Liver (tissue), 9 donors: ENCODE data around the gene CCDC195. TPM values are rescaled to one million over a fixed set of nuclear protein-coding genes. Genes with fewer than 3 reads are reported as not detected.

Experiments
- DNase-seq: peaks from one replicate; pipeline ENCODE4 v3.0.0-alpha.2; 2017; ENCODE audit warnings: low spot score
- H3K27ac ChIP-seq, 2 donors: one replicate each; pipeline ENCODE4 v1.7.0; 2013; ENCODE audit warnings: inconsistent platforms in 2 of 2, low read length in 2 of 2, control low read depth in 1 of 2, low read depth in 1 of 2, mild to moderate bottlenecking in 1 of 2
- H3K27me3 ChIP-seq, 4 donors: one replicate each; pipeline versions ENCODE4 v1.6.1 to v1.7.0; 2013; ENCODE audit warnings: low read length in 3 of 4, inconsistent platforms in 1 of 4, mild to moderate bottlenecking in 1 of 4, moderate library complexity in 1 of 4; ENCODE audit not compliant: control insufficient read depth in 4 of 4, insufficient read depth in 4 of 4
- H3K36me3 ChIP-seq, 4 donors: one replicate each; pipeline versions ENCODE4 v1.6.1 to v1.7.0; 2013; ENCODE audit warnings: low read length in 3 of 4, mild to moderate bottlenecking in 3 of 4, low read depth in 1 of 4, moderate library complexity in 1 of 4; ENCODE audit not compliant: control insufficient read depth in 4 of 4, insufficient read depth in 3 of 4
- H3K4me1 ChIP-seq, 4 donors: one replicate each; pipeline versions ENCODE4 v1.6.1 to v1.7.0; 2013; ENCODE audit warnings: low read length in 3 of 4, mild to moderate bottlenecking in 3 of 4, moderate library complexity in 1 of 4; ENCODE audit not compliant: control insufficient read depth in 4 of 4, insufficient read depth in 4 of 4
- H3K4me3 ChIP-seq, 3 donors: one replicate each; pipeline versions ENCODE4 v1.6.1 to v1.7.0; 2013; ENCODE audit warnings: low read length in 3 of 3, control low read depth in 1 of 3, low read depth in 1 of 3, mild to moderate bottlenecking in 1 of 3
- H3K9ac ChIP-seq, 2 donors: one replicate each; pipeline ENCODE4 v1.7.0; 2013; ENCODE audit warnings: low read length in 2 of 2, mild to moderate bottlenecking in 2 of 2, moderate library complexity in 2 of 2, control low read depth in 1 of 2, low read depth in 1 of 2
- H3K9me3 ChIP-seq, 4 donors: one replicate each; pipeline versions ENCODE4 v1.6.1 to v1.7.0; 2013; ENCODE audit warnings: low read length in 3 of 4; ENCODE audit not compliant: control insufficient read depth in 4 of 4
- ATF3 ChIP-seq: IDR thresholded peaks from 2 replicates; pipeline ENCODE4 v1.6.1; 2016; ENCODE audit warnings: antibody characterized with exemption
- EGR1 ChIP-seq, 2 donors: IDR thresholded peaks; 2 replicates each; pipeline ENCODE4 v1.6.1; 2016 to 2018; ENCODE audit warnings: antibody characterized with exemption in 2 of 2, low read depth in 2 of 2
- FOXA1 ChIP-seq: IDR thresholded peaks from 2 replicates; pipeline ENCODE4 v1.6.1; 2016; ENCODE audit warnings: antibody characterized with exemption
- FOXA2 ChIP-seq: IDR thresholded peaks from 2 replicates; pipeline ENCODE4 v1.6.1; 2016; ENCODE audit warnings: antibody characterized with exemption
- GABPA ChIP-seq, 2 donors: IDR thresholded peaks in 1 of 2; conservative IDR thresholded peaks in 1 of 2; 2 replicates each; pipeline ENCODE4 v1.6.1; 2016; ENCODE audit warnings: antibody characterized with exemption in 2 of 2, mild to moderate bottlenecking in 1 of 2, moderate library complexity in 1 of 2
- HNF4A ChIP-seq, 2 donors: conservative IDR thresholded peaks; 2 replicates each; pipeline ENCODE4 v1.6.1; 2016; ENCODE audit warnings: antibody characterized with exemption in 2 of 2, mild to moderate bottlenecking in 2 of 2
- HNF4G ChIP-seq: IDR thresholded peaks from 2 replicates; pipeline ENCODE4 v1.6.1; 2016; ENCODE audit warnings: antibody characterized with exemption
- JUND ChIP-seq, 2 donors: IDR thresholded peaks; 2 replicates each; pipeline ENCODE4 v1.6.1; 2016; ENCODE audit warnings: antibody characterized with exemption in 2 of 2
- MAX ChIP-seq: IDR thresholded peaks from 2 replicates; pipeline ENCODE4 v1.6.1; 2016; ENCODE audit warnings: antibody characterized with exemption
- NR2F2 ChIP-seq: IDR thresholded peaks from 2 replicates; pipeline ENCODE4 v1.6.1; 2016; ENCODE audit warnings: antibody characterized with exemption
- RAD21 ChIP-seq, 2 donors: IDR thresholded peaks; 2 replicates each; pipeline ENCODE4 v1.6.1; 2016; ENCODE audit warnings: antibody characterized with exemption in 2 of 2, mild to moderate bottlenecking in 2 of 2
- REST ChIP-seq: IDR thresholded peaks from 2 replicates; pipeline ENCODE4 v1.6.1; 2016; ENCODE audit warnings: antibody characterized with exemption, mild to moderate bottlenecking
- RXRA ChIP-seq, 2 donors: IDR thresholded peaks; 2 replicates each; pipeline ENCODE4 v1.6.1; 2017 to 2018; ENCODE audit warnings: antibody characterized with exemption in 2 of 2, mild to moderate bottlenecking in 1 of 2
- SP1 ChIP-seq: IDR thresholded peaks from 2 replicates; pipeline ENCODE4 v1.6.1; 2018; ENCODE audit warnings: antibody characterized with exemption, mild to moderate bottlenecking
- TAF1 ChIP-seq: conservative IDR thresholded peaks from 2 replicates; pipeline ENCODE4 v1.6.1; 2016; ENCODE audit warnings: antibody characterized with exemption, mild to moderate bottlenecking
- YY1 ChIP-seq: IDR thresholded peaks from 2 replicates; pipeline ENCODE4 v1.6.1; 2016; ENCODE audit warnings: antibody characterized with exemption, mild to moderate bottlenecking
- ZBTB33 ChIP-seq: IDR thresholded peaks from 2 replicates; pipeline ENCODE4 v1.6.1; 2016; ENCODE audit warnings: antibody characterized with exemption
- WGBS: extraction: QIAGEN DNeasy Blood & Tissue Kit; methylation state at CpG from one replicate; pipeline ENCODE4 v1.1.7; 2013; 5-methylcytosine and 5-hydroxymethylcytosine counted together
- polyA plus RNA-seq, 2 donors: library from polyadenylated mRNA; stranded (reverse) in 1 of 2; unstranded in 1 of 2; fragments of 200-250 nt in 1 of 2; fragments of >200 nt in 1 of 2; fragmentation: Nextera tagmentation in 1 of 2; extraction: Ambion mirVana in 1 of 2; gene quantifications; one replicate each; pipeline versions ENCODE4 v1.2.1 to v1.2.3, GENCODE V29; 2013 to 2015
- total RNA-seq, 2 donors: library from RNA; depleted of rRNA; stranded (reverse); fragments of >200 nt; gene quantifications; one replicate each; pipeline ENCODE4 v1.2.3, GENCODE V29; 2014
- donor health status: healthy.
- donor health status: healthy.
- donor health status: healthy.
- donor health status: healthy.
- donor health status: healthy.

CCDC195 gene
- total and polyA plus RNA-seq, 4 donors, result not detected

GRCh38 chr2:224723586-224724217, 7.5 kb upstream of the CCDC195 start:
- DNase-seq, result no peak
- 73% methylated on average over 2 of the region's 2 CpGs for WGBS
- H3K4me3 ChIP-seq, result no peak overlapping the region
- no peaks in the 10 kb centered on the region for H3K4me1 ChIP-seq
- no peaks in the 10 kb centered on the region for H3K27me3 ChIP-seq
- no peak overlapping the region for H3K9ac ChIP-seq
- no peak overlapping the region for H3K27ac ChIP-seq
- H3K36me3 ChIP-seq, result peaks cover 0 to 1% (median 0%) of the 10 kb centered on the region in 4 donors
- no peak for TF ChIP-seq YY1
- TF ChIP-seq HNF4G, result no peak
- no peak for TF ChIP-seq TAF1
- TF ChIP-seq HNF4A (conservative IDR thresholded peaks at IDR 0.05), result no peak
- TF ChIP-seq ZBTB33, result no peak
- TF ChIP-seq JUND (IDR thresholded peaks at IDR 0.05), result no peak
- no peak for TF ChIP-seq REST
- TF ChIP-seq FOXA1, result no peak
- no peak for TF ChIP-seq EGR1 (IDR thresholded peaks at IDR 0.05; ENCODE audit: low read depth in 2 of 2)
- no peak for TF ChIP-seq SP1
- no peak for TF ChIP-seq RAD21 (IDR thresholded peaks at IDR 0.05)
- TF ChIP-seq FOXA2, result no peak
- TF ChIP-seq GABPA (IDR thresholded peaks at IDR 0.05 in 1 of 2, conservative IDR thresholded peaks at IDR 0.05 in 1 of 2), result no peak
- TF ChIP-seq NR2F2, result no peak
- no peak for TF ChIP-seq ATF3
- TF ChIP-seq RXRA (IDR thresholded peaks at IDR 0.05), result no peak
- H3K9me3 ChIP-seq, result peaks cover 0 to 10% (median 5%) of the 10 kb centered on the region in 4 donors

GRCh38 chr2:224722770-224723169, 6.6 kb upstream of the CCDC195 start:
- H3K9me3 ChIP-seq, result peaks cover 0 to 4% (median 2%) of the 10 kb centered on the region in 4 donors
- 80% methylated on average over 4 of the region's 4 CpGs for WGBS
- no peak for DNase-seq
- H3K4me1 ChIP-seq, result peaks cover 0 to under 1% (median 0%) of the 10 kb centered on the region in 4 donors
- H3K36me3 ChIP-seq, result no peaks in the 10 kb centered on the region
- H3K9ac ChIP-seq, result no peak overlapping the region
- no peak overlapping the region for H3K27ac ChIP-seq
- TF ChIP-seq REST (no peak), ATF3 (no peak), GABPA (IDR thresholded peaks at IDR 0.05 in 1 of 2, conservative IDR thresholded peaks at IDR 0.05 in 1 of 2) (no peak), FOXA2 (no peak), FOXA1 (no peak), NR2F2 (no peak), MAX (no peak), JUND (IDR thresholded peaks at IDR 0.05) (no peak), TAF1 (no peak), RXRA (IDR thresholded peaks at IDR 0.05) (no peak), RAD21 (IDR thresholded peaks at IDR 0.05) (no peak)
- no peaks in the 10 kb centered on the region for H3K27me3 ChIP-seq
- H3K4me3 ChIP-seq, result no peak overlapping the region
